ENCODE measurements around the gene ZNF462.

The ZNF462 gene

GRCh38 chr9:106906129-106906528, 43.2 kb downstream of the ZNF462 start:
- H3K4me3 ChIP-seq (ENCODE audit: control insufficient read depth, low read depth, low read length), result no peak overlapping the region
- no peak for TF ChIP-seq CTCF (IDR thresholded peaks at IDR 0.05; ENCODE audit: control insufficient read depth, insufficient read depth, low read depth, low read length, missing control alignments)
- no peak for DNase-seq (ENCODE audit: low read depth)

DNA sequence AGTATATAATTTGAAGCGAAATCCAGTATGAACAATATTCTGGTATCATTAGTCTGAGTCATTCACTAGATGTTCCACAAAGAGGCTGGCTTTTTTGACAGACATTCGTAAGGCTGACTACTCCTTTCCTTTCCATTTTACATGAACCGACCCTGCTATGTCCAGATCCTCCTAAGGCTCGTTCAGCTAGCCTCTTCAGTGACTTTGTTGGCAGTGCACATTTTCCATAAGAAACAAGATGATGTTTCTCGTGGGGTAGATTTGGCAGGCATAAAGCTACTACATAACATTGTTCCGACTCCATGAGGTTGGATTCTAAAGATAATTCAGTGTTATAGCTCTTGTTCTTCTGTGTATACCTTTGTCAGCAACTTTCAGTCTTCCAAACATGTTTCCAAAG, 49.0 kb downstream of the ZNF462 start:
- no peak for DNase-seq (ENCODE audit: low read depth)
- no peak for TF ChIP-seq CTCF (IDR thresholded peaks at IDR 0.05; ENCODE audit: control insufficient read depth, insufficient read depth, low read depth, low read length, missing control alignments)
- no peak overlapping the region for H3K4me3 ChIP-seq (ENCODE audit: control insufficient read depth, low read depth, low read length)

- H3K4me3 ChIP-seq (ENCODE audit: control insufficient read depth, low read depth, low read length), result no peak overlapping the region
- no peak for DNase-seq (ENCODE audit: low read depth)
- TF ChIP-seq CTCF (IDR thresholded peaks at IDR 0.05; ENCODE audit: control insufficient read depth, insufficient read depth, low read depth, low read length, missing control alignments), result no peak
Observed at GRCh38 chr9:106913276-106913675, 50.3 kb downstream of the ZNF462 start.

DNA sequence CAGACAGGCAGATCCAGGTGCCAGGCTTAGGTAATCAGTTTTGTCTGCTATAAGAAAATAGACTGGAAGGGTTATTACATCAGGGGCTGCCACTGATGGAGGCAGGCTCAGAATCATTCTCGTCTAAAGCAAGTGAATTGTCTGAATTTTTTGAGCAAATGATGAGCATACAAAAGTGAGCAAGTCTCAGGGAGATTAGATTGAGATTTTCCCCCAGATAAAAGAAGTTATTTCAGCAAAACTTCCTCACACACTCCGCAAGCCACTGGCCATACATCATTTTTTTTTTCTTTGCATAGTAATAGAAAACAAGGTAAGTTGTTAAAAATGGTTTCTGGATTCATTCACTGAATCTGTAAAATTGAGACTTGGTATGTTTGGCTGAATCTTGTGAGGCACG, 52.9 kb downstream of the ZNF462 start:
- TF ChIP-seq CTCF (IDR thresholded peaks at IDR 0.05; ENCODE audit: control insufficient read depth, insufficient read depth, low read depth, low read length, missing control alignments), result no peak
- DNase-seq (ENCODE audit: low read depth), result no peak
- no peak overlapping the region for H3K4me3 ChIP-seq (ENCODE audit: control insufficient read depth, low read depth, low read length)

GRCh38 chr9:106916466-106917235, 53.7 kb downstream of the ZNF462 start:
- peak; percentile 35 for DNase-seq (ENCODE audit: low read depth)

GRCh38 chr9:106918825-106919509, 56.0 kb downstream of the ZNF462 start:
- no peak for TF ChIP-seq CTCF (IDR thresholded peaks at IDR 0.05; ENCODE audit: control insufficient read depth, insufficient read depth, low read depth, low read length, missing control alignments)
- no peak for DNase-seq (ENCODE audit: low read depth)
- H3K4me3 ChIP-seq (ENCODE audit: control insufficient read depth, low read depth, low read length), result no peak overlapping the region

More at GRCh38 chr9:106916466-106917235, 53.7 kb downstream of the ZNF462 start:
- H3K4me3 ChIP-seq (ENCODE audit: control insufficient read depth, low read depth, low read length), result no peak overlapping the region
- no peak for TF ChIP-seq CTCF (IDR thresholded peaks at IDR 0.05; ENCODE audit: control insufficient read depth, insufficient read depth, low read depth, low read length, missing control alignments)

All from AG09309 (cell line).